ENCODE measurements around the gene GPATCH2.

The GPATCH2 gene

GRCh38 chr1:217482356-217483102 lies 148.4 kb downstream of the GPATCH2 start:
- DNase-seq (ENCODE audit: low spot score in 2 of 2), result no peak
- H3K4me3 ChIP-seq, result no peak overlapping the region
- H3K9me3 ChIP-seq, result no peaks in the 10 kb centered on the region

GRCh38 chr1:217478450-217478849 lies 152.4 kb downstream of the GPATCH2 start:
- in situ Hi-C loops (cut with MboI; ENCODE audit: low sequenced_read_pairs), result no loop called here
- Histone ChIP-seq H3K9me3 (no peaks in the 10 kb centered on the region), H3K27me3 (ENCODE audit: low read depth) (no peaks in the 10 kb centered on the region), H3K4me1 (no peaks in the 10 kb centered on the region), H3K36me3 (replicated peaks) (no peaks in the 10 kb centered on the region; the same call in 1 of the 2 replicates), H3K4me3 (no peak overlapping the region)
- DNase-seq (ENCODE audit: low spot score in 2 of 2), result no peak

More at GRCh38 chr1:217482356-217483102, 148.4 kb downstream of the GPATCH2 start:
- Histone ChIP-seq H3K4me1 (no peaks in the 10 kb centered on the region), H3K36me3 (replicated peaks) (no peaks in the 10 kb centered on the region; the same call in 1 of the 2 replicates), H3K27me3 (ENCODE audit: low read depth) (no peaks in the 10 kb centered on the region)
- in situ Hi-C loops (cut with MboI; ENCODE audit: low sequenced_read_pairs), result no loop called here

DNA sequence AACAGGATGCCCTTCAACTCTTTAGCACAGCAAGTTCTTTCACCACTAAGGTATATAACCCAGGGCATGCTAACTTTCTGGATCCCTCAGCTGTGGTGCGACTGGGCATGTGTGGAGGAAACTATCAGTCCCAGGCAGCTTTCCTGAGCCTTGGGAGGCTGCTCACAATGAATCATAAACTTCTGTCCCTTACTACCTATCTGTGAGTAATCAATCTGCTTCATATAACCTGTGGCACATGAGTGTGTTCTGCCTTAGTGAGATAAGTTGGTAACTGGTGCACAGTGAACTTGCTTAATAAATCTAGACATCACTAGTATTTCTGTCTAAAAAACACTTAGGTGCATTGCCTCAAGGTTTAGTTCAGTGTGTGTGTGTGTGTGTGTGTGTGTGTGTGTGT lies 158.0 kb downstream of the GPATCH2 start:
- in situ Hi-C loops (cut with MboI; ENCODE audit: low sequenced_read_pairs), result no loop called here
- no peaks in the 10 kb centered on the region for H3K27me3 ChIP-seq (ENCODE audit: low read depth)
- no peak for DNase-seq (ENCODE audit: low spot score in 2 of 2)

DNA sequence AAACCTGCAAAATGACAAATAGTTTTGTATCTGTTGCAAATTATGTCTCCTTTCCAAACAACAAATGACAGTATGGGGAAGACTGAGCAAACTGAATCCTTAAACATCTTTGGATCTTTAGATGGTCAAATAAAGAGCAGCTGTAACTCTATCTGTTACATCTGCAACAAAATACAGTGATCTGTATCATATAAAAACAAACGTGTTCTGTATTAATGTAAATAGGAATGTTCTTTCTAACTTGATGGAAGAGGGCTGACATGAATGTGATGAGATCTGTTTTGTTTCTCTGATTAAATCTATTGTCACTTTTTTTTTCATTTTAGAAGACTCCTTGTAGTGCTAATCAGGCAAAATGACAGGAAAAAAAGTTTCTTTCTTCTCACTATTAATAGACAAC lies 159.5 kb downstream of the GPATCH2 start:
- in situ Hi-C loops (cut with MboI; ENCODE audit: low sequenced_read_pairs), result no loop called here
- Histone ChIP-seq H3K4me3 (no peak overlapping the region), H3K9me3 (no peaks in the 10 kb centered on the region), H3K27me3 (ENCODE audit: low read depth) (no peaks in the 10 kb centered on the region), H3K36me3 (replicated peaks) (no peaks in the 10 kb centered on the region), H3K4me1 (no peaks in the 10 kb centered on the region; the same call in 1 of the 2 replicates)
- no peak for DNase-seq (ENCODE audit: low spot score in 2 of 2)

More for the DNA sequence above, 158.0 kb downstream of the GPATCH2 start:
- Histone ChIP-seq H3K36me3 (replicated peaks) (no peaks in the 10 kb centered on the region), H3K4me1 (no peaks in the 10 kb centered on the region; the same call in 1 of the 2 replicates), H3K4me3 (no peak overlapping the region), H3K9me3 (no peaks in the 10 kb centered on the region)

DNA sequence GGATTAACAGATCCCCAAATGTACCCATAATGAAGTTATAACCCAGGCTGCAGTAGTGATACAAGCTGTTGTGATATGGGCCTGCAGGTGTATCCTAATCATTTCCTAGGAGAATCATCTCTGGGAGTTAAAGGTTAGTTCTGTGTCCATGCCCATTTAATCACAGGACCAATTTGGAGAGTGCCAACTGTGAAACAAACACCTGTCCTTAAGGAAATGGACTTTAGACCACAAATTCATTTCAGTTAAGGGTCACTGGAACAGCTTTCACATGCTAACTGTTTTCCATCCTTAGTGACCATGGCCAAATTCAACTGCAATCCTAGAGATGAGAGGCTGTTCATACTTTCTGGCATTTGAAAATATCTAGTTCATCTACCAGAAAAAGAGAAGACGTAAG lies 160.9 kb downstream of the GPATCH2 start:
- Histone ChIP-seq H3K27me3 (ENCODE audit: low read depth) (no peaks in the 10 kb centered on the region), H3K4me1 (no peaks in the 10 kb centered on the region; the same call in 1 of the 2 replicates), H3K4me3 (no peak overlapping the region), H3K36me3 (replicated peaks) (no peaks in the 10 kb centered on the region), H3K9me3 (no peaks in the 10 kb centered on the region)
- no peak for DNase-seq (ENCODE audit: low spot score in 2 of 2)
- in situ Hi-C loops (cut with MboI; ENCODE audit: low sequenced_read_pairs), result no loop called here

DNA sequence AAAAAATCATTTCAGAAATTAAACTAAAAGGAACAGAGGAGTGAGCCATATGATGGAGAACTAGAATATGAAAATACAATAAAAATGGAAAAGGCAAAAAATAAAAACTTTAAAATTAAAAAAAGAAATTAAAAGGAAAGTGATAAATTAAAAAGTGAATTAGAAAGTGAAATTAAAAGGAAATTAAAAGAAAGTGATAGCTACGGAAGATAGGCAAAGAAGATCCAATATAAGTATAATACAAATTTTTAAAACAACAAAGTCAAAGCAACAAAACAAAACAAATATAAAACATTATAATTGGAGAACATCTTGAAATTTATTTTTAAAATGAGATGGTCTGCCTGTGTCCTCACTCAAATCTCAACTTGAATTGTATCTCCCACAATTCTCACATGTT lies 165.8 kb downstream of the GPATCH2 start:
- in situ Hi-C loops (cut with MboI; ENCODE audit: low sequenced_read_pairs), result no loop called here
- H3K4me3 ChIP-seq, result no peak overlapping the region
- DNase-seq (ENCODE audit: low spot score in 2 of 2), result no peak
- H3K36me3 ChIP-seq (replicated peaks), result no peaks in the 10 kb centered on the region
- no peaks in the 10 kb centered on the region for H3K9me3 ChIP-seq
- no peaks in the 10 kb centered on the region for H3K27me3 ChIP-seq (ENCODE audit: low read depth)
- no peaks in the 10 kb centered on the region for H3K4me1 ChIP-seq

- Histone ChIP-seq H3K4me3 (no peak overlapping the region), H3K36me3 (replicated peaks) (no peaks in the 10 kb centered on the region), H3K27me3 (ENCODE audit: low read depth) (no peaks in the 10 kb centered on the region), H3K9me3 (no peaks in the 10 kb centered on the region), H3K4me1 (no peaks in the 10 kb centered on the region)
- DNase-seq (ENCODE audit: low spot score in 2 of 2), result no peak
- in situ Hi-C loops (cut with MboI; ENCODE audit: low sequenced_read_pairs), result no loop called here
Measured at GRCh38 chr1:217462666-217463065, 168.2 kb downstream of the GPATCH2 start.

DNA sequence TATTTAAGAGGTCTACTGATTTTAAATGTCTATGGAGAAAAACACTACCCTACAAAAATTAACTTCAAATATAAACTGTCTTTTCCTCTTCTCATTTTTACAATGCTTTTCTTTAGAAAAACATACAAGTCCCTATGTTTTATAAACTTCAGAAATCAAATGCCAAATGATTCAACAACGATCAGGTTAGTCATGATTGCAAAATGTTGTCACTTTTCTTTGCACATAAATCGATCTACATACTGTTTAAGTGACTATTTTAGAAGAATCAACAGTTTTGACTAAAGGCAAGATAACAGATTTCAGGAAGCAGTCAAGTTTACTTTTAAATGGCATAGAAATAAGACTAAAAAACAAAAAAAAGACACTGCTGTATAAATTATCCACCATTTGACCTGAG lies 168.7 kb downstream of the GPATCH2 start:
- no peaks in the 10 kb centered on the region for H3K27me3 ChIP-seq (ENCODE audit: low read depth)
- H3K4me1 ChIP-seq, result no peaks in the 10 kb centered on the region
- H3K4me3 ChIP-seq, result no peak overlapping the region
- in situ Hi-C loops (cut with MboI; ENCODE audit: low sequenced_read_pairs), result no loop called here
- H3K9me3 ChIP-seq, result no peaks in the 10 kb centered on the region
- H3K36me3 ChIP-seq (replicated peaks), result no peaks in the 10 kb centered on the region
- DNase-seq (ENCODE audit: low spot score in 2 of 2), result no peak

DNA sequence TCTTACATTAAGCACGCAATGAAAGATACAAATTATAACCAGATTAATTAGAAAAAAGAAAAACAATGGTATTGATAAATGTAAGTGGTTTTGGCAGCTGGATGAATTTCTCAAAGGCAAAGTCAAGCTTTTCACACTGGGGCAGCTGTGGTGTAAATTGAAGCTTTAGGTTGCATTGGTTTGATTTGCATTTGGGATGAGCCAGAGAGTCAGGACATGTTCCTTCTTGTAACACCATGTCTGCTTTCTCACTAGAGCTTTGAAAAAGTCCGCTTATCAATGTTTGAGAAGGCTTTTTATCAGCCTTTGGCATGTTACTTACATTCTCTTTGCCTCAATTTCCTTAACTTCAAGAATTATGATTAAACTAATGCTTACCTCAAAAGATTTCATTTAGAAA lies 173.9 kb downstream of the GPATCH2 start:
- no peak overlapping the region for H3K4me3 ChIP-seq
- no peaks in the 10 kb centered on the region for H3K9me3 ChIP-seq
- H3K4me1 ChIP-seq, result no peaks in the 10 kb centered on the region
- no peak for DNase-seq (ENCODE audit: low spot score in 2 of 2)
- no peaks in the 10 kb centered on the region for H3K27me3 ChIP-seq (ENCODE audit: low read depth)
- in situ Hi-C loops (cut with MboI; ENCODE audit: low sequenced_read_pairs), result no loop called here
- no peaks in the 10 kb centered on the region for H3K36me3 ChIP-seq (replicated peaks)

- no peaks in the 10 kb centered on the region for H3K27me3 ChIP-seq (ENCODE audit: low read depth)
- in situ Hi-C loops (cut with MboI; ENCODE audit: low sequenced_read_pairs), result no loop called here
- no peak for DNase-seq (ENCODE audit: low spot score in 2 of 2)
- H3K9me3 ChIP-seq, result no peaks in the 10 kb centered on the region
- H3K4me1 ChIP-seq, result no peaks in the 10 kb centered on the region
- no peaks in the 10 kb centered on the region for H3K36me3 ChIP-seq (replicated peaks)
- H3K4me3 ChIP-seq, result no peak overlapping the region
Measured at GRCh38 chr1:217456261-217456660, 174.6 kb downstream of the GPATCH2 start.

DNA sequence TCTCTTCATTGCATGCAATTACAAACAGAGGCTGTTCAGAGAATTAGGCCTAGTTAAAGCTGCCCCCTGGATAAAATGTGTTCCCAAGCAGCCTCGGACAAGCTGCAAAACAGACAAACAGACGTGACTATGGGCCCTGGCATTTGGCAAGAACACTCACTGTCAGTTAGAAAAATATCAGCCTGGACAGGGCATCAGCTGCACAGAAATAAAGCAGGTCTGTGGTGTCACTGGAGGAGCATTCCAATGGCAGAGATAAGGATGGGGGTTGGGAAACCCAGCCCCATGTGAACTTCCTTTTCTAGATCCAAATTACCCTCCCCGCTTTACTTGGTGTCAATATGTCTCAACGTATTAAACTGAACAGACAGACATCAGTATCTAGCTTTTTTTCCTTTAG lies 177.1 kb downstream of the GPATCH2 start:
- Histone ChIP-seq H3K27me3 (ENCODE audit: low read depth) (no peaks in the 10 kb centered on the region), H3K4me3 (no peak overlapping the region), H3K9me3 (no peaks in the 10 kb centered on the region), H3K4me1 (no peaks in the 10 kb centered on the region), H3K36me3 (replicated peaks) (no peaks in the 10 kb centered on the region)
- in situ Hi-C loops (cut with MboI; ENCODE audit: low sequenced_read_pairs), result no loop called here
- no peak for DNase-seq (ENCODE audit: low spot score in 2 of 2)

GRCh38 chr1:217449370-217449769 lies 181.5 kb downstream of the GPATCH2 start:
- no peaks in the 10 kb centered on the region for H3K4me1 ChIP-seq
- no peaks in the 10 kb centered on the region for H3K9me3 ChIP-seq
- no peak overlapping the region for H3K4me3 ChIP-seq
- no peaks in the 10 kb centered on the region for H3K36me3 ChIP-seq (replicated peaks)
- no peak for DNase-seq (ENCODE audit: low spot score in 2 of 2)
- in situ Hi-C loops (cut with MboI; ENCODE audit: low sequenced_read_pairs), result no loop called here
- no peaks in the 10 kb centered on the region for H3K27me3 ChIP-seq (ENCODE audit: low read depth)

DNA sequence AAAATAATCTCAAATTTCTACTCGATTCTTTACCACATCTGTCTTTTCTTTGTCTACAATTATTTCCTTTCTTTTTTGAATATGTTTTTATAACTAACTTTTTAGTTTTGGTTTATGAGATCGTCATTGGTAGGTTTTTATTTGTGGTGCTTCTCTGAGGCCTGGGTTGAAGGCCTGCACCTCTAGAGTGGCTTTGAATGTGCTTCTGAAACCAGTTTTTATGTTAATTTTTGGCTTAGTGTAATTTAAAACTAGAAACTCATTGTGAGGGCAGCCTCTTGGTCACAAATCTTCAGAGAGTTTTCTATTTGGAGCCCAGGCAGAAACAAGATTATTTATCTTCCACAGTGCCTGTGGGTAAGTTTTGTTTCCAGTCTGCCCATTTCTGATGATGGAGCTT lies 187.0 kb downstream of the GPATCH2 start:
- Histone ChIP-seq H3K9me3 (no peaks in the 10 kb centered on the region), H3K4me1 (no peaks in the 10 kb centered on the region), H3K36me3 (replicated peaks) (no peaks in the 10 kb centered on the region), H3K4me3 (no peak overlapping the region), H3K27me3 (ENCODE audit: low read depth) (no peaks in the 10 kb centered on the region)
- in situ Hi-C loops (cut with MboI; ENCODE audit: low sequenced_read_pairs), result no loop called here
- no peak for DNase-seq (ENCODE audit: low spot score in 2 of 2)

DNA sequence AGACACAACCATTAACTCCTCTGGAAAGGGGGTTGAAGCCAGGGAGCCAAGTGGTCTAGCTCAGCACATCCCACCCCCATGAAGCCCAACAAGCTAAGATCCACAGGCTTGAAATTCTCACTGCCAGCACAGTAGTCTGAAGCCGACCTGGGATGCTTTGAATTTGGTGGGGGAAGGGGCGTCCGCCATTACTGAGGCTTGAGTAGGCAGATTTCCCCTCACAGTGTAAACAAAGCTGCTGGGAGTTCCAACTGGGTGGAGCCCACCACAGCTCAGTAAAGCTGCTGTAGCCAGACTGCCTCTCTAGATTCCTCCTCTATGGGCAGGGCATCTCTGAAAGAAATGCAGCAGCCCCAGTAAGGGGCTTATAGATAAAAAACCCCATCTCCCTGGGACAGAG lies 193.5 kb downstream of the GPATCH2 start:
- Histone ChIP-seq H3K36me3 (replicated peaks) (no peaks in the 10 kb centered on the region), H3K9me3 (no peaks in the 10 kb centered on the region), H3K27me3 (ENCODE audit: low read depth) (no peaks in the 10 kb centered on the region), H3K4me1 (no peaks in the 10 kb centered on the region), H3K4me3 (no peak overlapping the region)
- in situ Hi-C loops (cut with MboI; ENCODE audit: low sequenced_read_pairs), result no loop called here
- DNase-seq (ENCODE audit: low spot score in 2 of 2), result no peak

DNA sequence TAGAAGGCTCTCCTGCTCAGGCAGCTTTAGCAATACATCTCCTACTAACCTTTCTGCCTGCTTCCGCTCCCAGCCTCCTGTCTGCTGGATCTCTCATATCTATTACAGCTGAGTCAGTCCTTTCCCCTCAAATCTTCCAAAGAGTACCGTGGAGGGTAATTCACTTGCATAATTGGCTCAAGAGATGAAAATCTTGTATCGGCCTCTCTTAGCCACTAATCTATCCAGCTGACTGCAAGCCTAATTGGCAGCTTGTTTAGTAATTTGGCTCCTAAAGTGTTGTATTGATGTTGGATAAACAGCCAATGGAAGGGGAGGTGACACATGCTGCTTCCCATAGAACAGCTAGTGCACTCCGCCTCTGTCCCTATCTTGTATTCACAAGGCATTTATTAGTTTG lies 195.7 kb downstream of the GPATCH2 start:
- no peaks in the 10 kb centered on the region for H3K9me3 ChIP-seq
- H3K36me3 ChIP-seq (replicated peaks), result no peaks in the 10 kb centered on the region
- peaks cover 6% of the 10 kb centered on the region for H3K4me1 ChIP-seq
- no peak overlapping the region for H3K4me3 ChIP-seq
- no peaks in the 10 kb centered on the region for H3K27me3 ChIP-seq (ENCODE audit: low read depth)
- in situ Hi-C loops (cut with MboI; ENCODE audit: low sequenced_read_pairs), result no loop called here
- no peak for DNase-seq (ENCODE audit: low spot score in 2 of 2)

Data from HAP-1 (cell line).